Inflammatory macrophage (primary cell): ENCODE measurements around the gene ARGLU1.

Experiments used
- DNase-seq, 2 donors: peaks; one replicate each; pipeline ENCODE4 v3.0.0-alpha.2; 2020 to 2022

The ARGLU1 gene

GRCh38 chr13:106498158-106498557 is 69.8 kb downstream of the ARGLU1 start:
- DNase-seq: no peak

DNA sequence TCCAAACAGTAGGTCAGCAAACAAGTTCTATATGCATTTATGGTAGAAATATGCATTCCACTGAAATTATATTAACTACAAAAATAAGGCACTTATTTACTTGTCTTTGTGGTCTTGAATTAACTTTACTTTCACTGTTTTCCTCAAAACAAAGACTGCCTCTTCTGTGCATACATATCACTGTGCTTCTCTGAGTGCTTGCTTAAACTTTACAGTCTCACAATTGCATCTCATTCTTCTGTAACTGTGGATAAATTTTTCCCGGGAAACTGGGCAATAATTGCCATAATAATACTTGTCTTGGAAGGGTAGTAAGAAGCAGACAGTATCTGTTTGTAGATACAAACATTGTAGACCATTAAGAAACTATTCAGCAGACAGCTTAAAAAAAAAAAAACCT is 70.9 kb downstream of the ARGLU1 start:
- no peak for DNase-seq

- no peak for DNase-seq
Measured at GRCh38 chr13:106496072-106496997, 71.6 kb downstream of the ARGLU1 start.

DNA sequence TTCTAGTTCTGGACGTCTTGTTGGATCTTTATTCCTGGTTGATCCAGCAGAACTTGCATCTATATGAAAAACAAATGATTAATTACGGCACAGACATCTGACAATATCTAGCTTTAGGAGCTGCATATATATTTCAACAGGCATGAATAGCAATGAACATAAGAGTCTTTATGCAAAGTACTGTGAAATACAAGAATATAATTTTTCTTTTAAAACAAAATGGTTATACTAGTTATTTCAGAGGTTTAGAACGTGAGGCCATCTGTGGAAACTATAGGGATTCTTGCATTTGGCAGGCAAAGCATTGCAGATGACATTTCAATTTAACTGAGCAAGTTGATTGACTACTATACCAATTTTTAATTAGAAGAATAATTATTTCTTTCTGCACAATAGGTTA is 73.0 kb downstream of the ARGLU1 start:
- DNase-seq: no peak

DNA sequence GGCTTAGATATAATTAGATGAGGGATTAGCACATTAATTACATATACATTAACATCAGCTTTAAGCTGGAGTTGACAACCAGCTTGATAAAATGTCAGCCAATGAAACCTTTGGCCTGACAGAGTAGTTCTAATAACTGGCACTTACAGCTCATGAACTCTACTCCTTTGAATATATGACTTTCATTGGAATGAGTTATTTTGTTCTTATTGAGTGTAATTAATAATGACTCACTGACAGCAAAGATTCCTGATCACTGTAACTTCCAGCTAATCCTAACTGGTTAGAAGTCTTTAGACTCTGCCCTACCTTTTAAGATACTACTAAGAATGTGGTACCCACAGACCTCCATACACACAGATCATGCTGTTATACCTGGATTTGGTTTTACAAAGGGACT is 73.4 kb downstream of the ARGLU1 start:
- no peak for DNase-seq

DNA sequence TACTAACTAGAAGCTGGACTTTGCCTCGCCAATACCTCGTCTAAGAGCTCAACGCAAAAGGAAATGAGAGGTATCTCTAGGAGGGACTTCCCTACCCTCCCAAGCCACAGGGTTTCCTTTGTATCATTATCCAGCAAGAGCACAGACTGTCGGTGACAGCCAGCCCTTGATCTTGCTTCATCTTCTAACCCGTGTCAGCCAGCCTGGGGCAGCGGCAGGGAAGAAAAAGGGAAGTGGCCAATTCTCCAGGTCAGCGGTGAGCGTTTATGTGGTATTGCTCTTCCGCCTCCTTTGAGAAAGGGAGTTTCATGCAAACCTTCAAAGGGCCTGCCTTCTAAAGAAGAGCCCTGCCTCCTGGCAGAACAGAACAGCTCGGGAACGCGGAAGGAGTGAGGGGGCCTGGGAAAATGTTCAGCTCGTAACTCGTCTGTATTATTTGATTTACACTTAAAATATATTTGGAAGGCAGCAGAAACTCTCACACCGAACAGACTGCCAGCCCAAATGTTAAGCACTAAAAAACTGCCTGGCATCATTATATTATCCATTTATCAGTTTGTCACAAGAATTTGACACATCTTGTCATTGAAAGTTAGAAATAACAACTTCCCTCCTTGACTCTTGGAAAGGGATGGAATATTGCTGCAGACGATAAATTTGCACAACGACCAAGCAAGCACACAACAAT is 74.3 kb downstream of the ARGLU1 start:
- DNase-seq: peak; percentile 28 to 44

- no peak for DNase-seq
Measured at GRCh38 chr13:106492588-106493475, 75.1 kb downstream of the ARGLU1 start.

DNA sequence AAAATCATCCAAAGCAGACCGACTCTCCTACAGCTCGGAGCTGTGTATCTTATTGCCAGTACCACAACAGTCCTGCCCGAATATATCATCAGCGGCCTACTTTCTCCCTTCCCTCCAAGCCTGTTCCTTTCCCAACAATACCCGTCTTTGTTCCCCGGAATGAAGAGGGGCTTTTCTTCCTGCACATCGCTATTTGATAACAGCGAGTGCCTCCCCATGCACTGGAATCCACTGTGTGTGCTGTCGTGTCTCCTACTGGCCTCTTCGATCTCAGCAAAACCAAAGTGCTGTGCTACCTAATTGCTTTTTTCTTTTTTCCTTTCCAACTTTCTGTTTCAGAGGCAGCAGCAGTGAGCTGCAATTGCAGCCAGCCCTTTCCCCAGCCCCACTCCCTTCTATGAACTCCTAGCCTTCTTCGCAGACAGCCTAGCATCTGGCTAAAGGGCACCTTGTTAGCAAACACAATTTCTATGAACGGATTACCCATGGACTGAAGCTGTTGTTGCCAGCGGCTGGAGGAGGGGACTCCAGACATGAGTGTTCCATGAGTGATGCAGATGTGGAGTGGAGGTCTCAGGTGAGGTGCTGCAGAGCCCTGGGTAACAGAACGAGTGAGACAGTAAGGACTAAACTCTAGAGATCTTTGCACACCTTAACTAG is 75.9 kb downstream of the ARGLU1 start:
- no peak for DNase-seq
